T-helper 2 cell treated with Interferon-gamma antibody and Interleukin-4, amounts not matched to agents 5 μg/mL and 100 μg/mL, for 36 hours (primary cell): Measurements from ENCODE around the gene KLHL17.
"Not testable (repeated sequence)": the region's sequence is repeated elsewhere in the genome, so short reads cannot be mapped to it uniquely, and the experiment has no call there.

Source experiments
- DNase-seq: peaks from one replicate; pipeline ENCODE4 v3.0.0; 2021; ENCODE audit warnings: low spot score
- H3K27ac Mint-ChIP-seq: one replicate; pipeline ENCODE4 v1.8.0; 2021; ENCODE audit warnings: mild to moderate bottlenecking, mixed read lengths
- H3K27me3 Mint-ChIP-seq: one replicate; pipeline ENCODE4 v1.8.0; 2021; ENCODE audit warnings: low read depth, mixed read lengths
- H3K36me3 Mint-ChIP-seq: one replicate; pipeline ENCODE4 v1.8.0; 2021; ENCODE audit warnings: low read depth, mixed read lengths
- H3K4me1 Mint-ChIP-seq: one replicate; pipeline ENCODE4 v1.8.0; 2021; ENCODE audit warnings: low read depth, mixed read lengths
- H3K4me3 Mint-ChIP-seq: one replicate; pipeline ENCODE4 v1.8.0; 2022; ENCODE audit warnings: mild to moderate bottlenecking, moderate library complexity, mixed read lengths
- H3K9me3 Mint-ChIP-seq: one replicate; pipeline ENCODE4 v1.8.0; 2021; ENCODE audit warnings: mixed read lengths

The KLHL17 gene

GRCh38 chr1:978835-979743 is 18.7 kb downstream of the KLHL17 start:
- no peaks in the 10 kb centered on the region for H3K9me3 Mint-ChIP-seq
- H3K27me3 Mint-ChIP-seq: peaks cover 4% of the 10 kb centered on the region
- H3K4me1 Mint-ChIP-seq: peaks cover 2% of the 10 kb centered on the region
- no peak overlapping the region for H3K27ac Mint-ChIP-seq
- no peak for DNase-seq
- no peak overlapping the region for H3K4me3 Mint-ChIP-seq
- H3K36me3 Mint-ChIP-seq: no peaks in the 10 kb centered on the region

GRCh38 chr1:979744-980072 is 19.3 kb downstream of the KLHL17 start:
- Mint-ChIP-seq H3K27ac (no peak overlapping the region), H3K36me3 (no peaks in the 10 kb centered on the region), H3K4me1 (peaks cover 2% of the 10 kb centered on the region), H3K4me3 (no peak overlapping the region), H3K9me3 (no peaks in the 10 kb centered on the region), H3K27me3 (peaks cover 4% of the 10 kb centered on the region)
- DNase-seq: no peak

DNA sequence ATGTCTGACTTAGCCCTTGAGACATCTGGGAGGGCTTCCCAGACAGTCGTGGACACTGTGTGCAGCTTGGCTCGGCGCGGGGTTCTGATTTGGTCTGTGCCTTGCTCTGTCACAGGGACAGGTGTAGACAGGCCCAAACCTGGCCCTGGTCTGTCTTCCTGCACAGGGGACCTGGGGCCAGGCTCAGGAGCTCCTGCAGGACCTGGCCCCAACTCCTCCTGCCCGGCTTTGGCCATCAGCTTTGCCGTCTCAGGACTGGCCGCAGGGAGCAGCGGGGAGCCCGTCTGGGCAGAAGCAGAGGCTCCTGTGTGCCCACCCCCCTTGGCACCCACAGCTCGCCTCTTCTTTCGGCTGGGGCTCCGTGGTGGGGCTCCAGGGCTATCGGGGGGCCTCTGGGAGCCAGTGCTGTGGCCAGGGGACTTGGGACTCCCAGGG is 19.8 kb downstream of the KLHL17 start:
- Mint-ChIP-seq H3K27me3 (peaks cover 6% of the 10 kb centered on the region), H3K27ac (no peak overlapping the region), H3K36me3 (no peaks in the 10 kb centered on the region), H3K4me3 (no peak overlapping the region), H3K4me1 (peaks cover 2% of the 10 kb centered on the region), H3K9me3 (no peaks in the 10 kb centered on the region)
- no peak for DNase-seq

GRCh38 chr1:980602-981395 is 20.4 kb downstream of the KLHL17 start:
- DNase-seq: no peak
- peaks cover 2% of the 10 kb centered on the region for H3K4me1 Mint-ChIP-seq
- peaks cover 10% of the 10 kb centered on the region for H3K27me3 Mint-ChIP-seq
- no peak overlapping the region for H3K27ac Mint-ChIP-seq
- no peak overlapping the region for H3K4me3 Mint-ChIP-seq
- no peaks in the 10 kb centered on the region for H3K36me3 Mint-ChIP-seq
- no peaks in the 10 kb centered on the region for H3K9me3 Mint-ChIP-seq

GRCh38 chr1:981491-981954 is 21.1 kb downstream of the KLHL17 start:
- Mint-ChIP-seq H3K9me3 (no peaks in the 10 kb centered on the region), H3K4me1 (no peaks in the 10 kb centered on the region), H3K4me3 (no peak overlapping the region), H3K27ac (no peak overlapping the region), H3K27me3 (peaks cover 9% of the 10 kb centered on the region), H3K36me3 (no peaks in the 10 kb centered on the region)
- no peak for DNase-seq

DNA sequence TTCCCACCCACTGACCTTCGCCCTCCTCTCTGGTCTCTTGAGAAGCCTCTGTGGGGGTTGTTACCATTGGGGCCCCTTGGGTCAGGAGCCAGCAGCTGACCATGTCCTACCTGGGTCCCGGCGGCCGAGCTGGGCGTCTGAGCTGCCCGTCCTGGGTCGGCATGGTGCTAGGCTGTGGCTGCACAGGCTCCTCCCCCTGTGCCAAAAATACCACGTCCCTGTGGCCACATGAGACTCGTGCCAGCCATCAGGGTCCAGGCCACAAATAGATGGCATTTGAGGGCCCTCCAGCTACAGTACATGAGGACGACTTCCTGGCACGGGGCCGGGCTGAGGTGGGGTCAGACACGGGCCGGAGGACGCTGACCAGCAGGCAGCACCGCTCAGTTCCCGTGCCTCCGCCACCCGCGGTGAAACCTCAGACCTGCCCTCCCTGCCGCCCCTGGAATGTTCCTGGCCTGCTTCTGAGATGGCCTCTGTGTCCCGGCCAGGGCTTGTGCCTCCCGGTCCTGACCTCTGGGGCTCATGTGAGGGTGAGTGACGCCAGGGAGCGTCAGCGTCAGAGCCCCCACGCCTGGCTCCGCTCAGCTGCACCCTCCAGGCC is 21.7 kb downstream of the KLHL17 start, which contains the start of gene PERM1:
Gene PERM1, minus strand, starts transcription at position 139 of the 604 bp plus-strand sequence. CDS start 1,064 bp downstream, outside the sequence.
- Mint-ChIP-seq H3K4me1 (no peaks in the 10 kb centered on the region), H3K36me3 (no peaks in the 10 kb centered on the region), H3K9me3 (no peaks in the 10 kb centered on the region), H3K27me3 (peaks cover 9% of the 10 kb centered on the region), H3K4me3 (no peak within 1 kb of the TSS), H3K27ac (no peak within 1 kb of the TSS)
- DNase-seq: no peak

DNA sequence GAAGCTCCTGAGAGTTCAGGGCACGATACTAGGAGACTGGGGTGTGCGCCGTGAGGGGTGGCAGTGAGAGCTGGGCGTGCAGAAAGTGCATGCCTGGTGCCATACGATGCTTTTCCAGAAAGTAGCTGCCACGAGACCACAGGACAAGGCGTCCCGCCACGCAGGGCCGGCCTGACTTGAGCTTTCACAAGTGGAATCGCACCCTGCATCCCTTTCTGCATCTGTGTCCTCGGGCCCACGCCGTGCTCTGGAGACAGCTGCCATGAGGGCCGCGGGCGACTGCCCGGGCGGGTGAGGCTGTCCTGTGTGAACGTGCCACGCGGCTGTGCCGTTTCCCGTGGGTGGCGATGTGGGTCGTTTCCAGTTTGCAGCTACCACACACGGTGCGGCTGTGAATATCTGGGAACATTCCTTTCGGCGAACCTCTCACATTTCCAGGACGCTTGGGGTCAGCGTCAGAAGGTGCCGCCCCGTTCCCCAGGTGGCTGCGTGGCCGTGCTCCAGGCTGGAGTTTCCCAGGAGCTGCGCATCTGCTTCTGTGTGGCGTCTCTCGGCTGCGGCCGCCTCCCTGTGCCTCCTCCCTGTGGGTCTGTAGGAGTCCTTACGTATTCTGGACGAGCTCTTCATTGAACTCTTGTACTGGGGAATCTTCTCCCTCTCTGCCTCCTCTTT is 22.5 kb downstream of the KLHL17 start:
- Mint-ChIP-seq H3K27ac (no peak overlapping the region), H3K36me3 (no peaks in the 10 kb centered on the region), H3K9me3 (no peaks in the 10 kb centered on the region), H3K27me3 (peaks cover 11% of the 10 kb centered on the region), H3K4me1 (no peaks in the 10 kb centered on the region), H3K4me3 (no peak overlapping the region)
- no peak for DNase-seq

DNA sequence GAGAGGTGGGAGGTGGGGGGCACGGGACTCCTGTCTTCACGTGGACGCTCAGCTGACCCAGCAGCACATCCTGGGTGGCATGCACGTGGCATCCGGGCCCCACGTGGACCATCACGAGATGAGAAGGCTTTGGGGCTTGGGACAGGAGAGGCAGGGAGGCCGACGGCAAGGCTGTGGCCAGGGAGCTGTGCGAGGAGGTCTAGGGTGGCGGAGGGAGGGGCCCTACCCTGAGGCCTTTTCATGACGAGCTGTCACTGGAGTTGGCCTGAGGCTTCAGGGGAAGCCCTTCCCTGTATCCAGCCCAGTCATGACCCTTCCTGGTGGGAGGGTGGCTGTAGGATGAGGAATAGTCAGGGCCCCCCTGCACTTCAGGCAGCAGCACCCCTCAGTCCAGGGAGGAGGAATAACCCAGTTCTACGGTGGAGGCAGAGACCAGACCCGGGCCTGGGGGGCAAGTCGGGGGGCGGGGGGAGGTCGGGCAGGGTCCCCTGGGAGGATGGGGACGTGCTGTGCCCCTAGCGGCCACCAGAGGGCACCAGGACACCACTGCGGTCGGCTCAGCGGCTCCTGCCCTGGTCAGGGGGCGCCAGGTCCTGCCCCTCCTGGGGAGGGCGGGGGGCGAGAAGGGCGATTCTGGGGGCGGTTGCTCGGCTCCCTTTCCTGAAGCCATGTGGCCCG is 23.6 kb downstream of the KLHL17 start:
- H3K4me3 Mint-ChIP-seq: no peak overlapping the region
- peaks cover 18% of the 10 kb centered on the region for H3K27me3 Mint-ChIP-seq
- H3K36me3 Mint-ChIP-seq: no peaks in the 10 kb centered on the region
- H3K4me1 Mint-ChIP-seq: no peaks in the 10 kb centered on the region
- H3K9me3 Mint-ChIP-seq: no peaks in the 10 kb centered on the region
- DNase-seq: peak; percentile 39
- H3K27ac Mint-ChIP-seq: no peak overlapping the region

DNA sequence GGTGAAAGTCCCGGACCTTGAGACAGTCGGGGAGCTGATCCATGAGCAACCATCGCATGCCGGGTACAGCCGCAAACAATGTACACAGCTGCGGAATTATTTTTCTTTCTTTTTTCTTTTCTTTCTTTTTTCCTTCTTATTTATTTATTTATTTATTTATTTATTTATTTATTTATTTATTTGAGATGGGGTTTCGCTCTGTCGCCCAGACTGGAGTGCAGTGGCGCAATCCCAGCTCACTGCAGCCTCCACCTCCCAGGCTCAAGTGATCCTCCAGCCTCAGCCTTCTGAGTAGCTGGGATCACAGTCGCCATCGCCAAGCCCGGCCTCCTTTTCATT is 24.1 kb downstream of the KLHL17 start:
- Mint-ChIP-seq H3K4me1 (no peaks in the 10 kb centered on the region), H3K9me3 (no peaks in the 10 kb centered on the region), H3K27ac (no peak overlapping the region), H3K27me3 (peaks cover 23% of the 10 kb centered on the region), H3K4me3 (no peak overlapping the region), H3K36me3 (no peaks in the 10 kb centered on the region)
- no peak for DNase-seq

DNA sequence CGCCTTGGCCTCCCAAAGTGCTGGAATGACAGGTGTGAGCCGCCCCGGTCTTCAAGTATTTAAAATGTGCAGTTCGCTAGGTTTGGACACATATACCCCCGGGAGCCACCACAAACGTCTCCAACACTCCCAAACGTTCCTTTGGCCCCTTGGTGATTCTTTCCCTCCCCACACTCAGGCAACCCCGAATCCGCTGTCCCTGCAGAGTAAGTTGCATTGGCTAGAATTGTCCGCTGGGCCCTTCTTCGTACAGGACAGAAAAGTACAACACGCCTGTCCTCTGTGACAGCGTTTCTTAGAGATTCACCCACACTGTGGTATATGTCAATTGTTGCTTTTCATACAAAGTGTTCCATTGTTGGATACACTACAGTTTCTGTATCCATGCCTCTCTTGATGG is 24.7 kb downstream of the KLHL17 start:
- Mint-ChIP-seq H3K36me3 (no peaks in the 10 kb centered on the region), H3K27me3 (peaks cover 25% of the 10 kb centered on the region), H3K27ac (no peak overlapping the region), H3K4me1 (no peaks in the 10 kb centered on the region), H3K9me3 (no peaks in the 10 kb centered on the region), H3K4me3 (no peak overlapping the region)
- no peak for DNase-seq

GRCh38 chr1:988061-988460 is 27.7 kb downstream of the KLHL17 start:
- not testable (repeated sequence) for DNase-seq, H3K36me3 Mint-ChIP-seq, H3K4me3 Mint-ChIP-seq, H3K4me1 Mint-ChIP-seq, H3K27ac Mint-ChIP-seq, H3K9me3 Mint-ChIP-seq
- peaks cover 30% of the 10 kb centered on the region for H3K27me3 Mint-ChIP-seq

DNA sequence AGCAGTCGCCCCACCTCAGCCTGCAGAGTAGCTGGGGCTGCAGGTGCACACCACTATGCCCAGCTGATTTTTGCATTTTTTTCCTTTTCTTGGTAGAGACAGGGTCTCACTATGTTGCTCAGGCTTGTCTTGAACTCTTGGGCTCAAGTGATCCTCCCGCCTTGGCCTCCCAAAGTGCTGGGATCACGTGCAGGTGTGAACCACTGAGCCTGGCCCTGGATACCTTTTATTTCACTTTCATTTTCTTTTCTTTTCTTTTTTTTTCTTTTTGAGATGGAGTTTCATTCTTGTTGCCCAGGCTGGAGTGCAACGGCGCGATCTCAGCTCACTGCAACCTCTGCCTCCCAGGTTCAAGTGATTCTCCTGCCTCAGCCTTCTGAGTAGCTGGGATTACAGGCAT is 30.9 kb downstream of the KLHL17 start:
- not testable (repeated sequence) for H3K9me3 Mint-ChIP-seq, H3K36me3 Mint-ChIP-seq, H3K4me1 Mint-ChIP-seq, H3K4me3 Mint-ChIP-seq, DNase-seq, H3K27ac Mint-ChIP-seq
- H3K27me3 Mint-ChIP-seq: peaks cover 35% of the 10 kb centered on the region

GRCh38 chr1:991895-992294 is 31.5 kb downstream of the KLHL17 start:
- H3K4me1 Mint-ChIP-seq: peaks cover 3% of the 10 kb centered on the region
- peaks cover 4% of the 10 kb centered on the region for H3K9me3 Mint-ChIP-seq
- DNase-seq: no peak
- H3K4me3 Mint-ChIP-seq: no peak overlapping the region
- H3K27me3 Mint-ChIP-seq: peaks cover 36% of the 10 kb centered on the region
- H3K27ac Mint-ChIP-seq: no peak overlapping the region
- no peaks in the 10 kb centered on the region for H3K36me3 Mint-ChIP-seq
